ENCODE data around the gene BICC1. TPM values are rescaled to one million over a fixed set of nuclear protein-coding genes. Genes with fewer than 3 reads are reported as not detected.

The BICC1 gene
- total and polyA plus RNA-seq, 2 experiments from 2014 or later, result 5.8 to 20.4 TPM

- H2AFZ ChIP-seq, result no peak overlapping the region
- no peak for DNase-seq (ENCODE audit: low spot score)
- no peaks in the 10 kb centered on the region for H4K20me1 ChIP-seq (ENCODE audit: insufficient read depth, poor library complexity, severe bottlenecking)
- no peak overlapping the region for H3K4me2 ChIP-seq
- no peak overlapping the region for H3K27ac ChIP-seq
- H3K79me2 ChIP-seq, result no peaks in the 10 kb centered on the region
- WGBS (ENCODE audit: low lambda C conversion rate, missing lambda C conversion rate), result 98% methylated on average over 4 of the region's 4 CpGs
- H3K4me1 ChIP-seq (ENCODE audit: insufficient read depth), result no peaks in the 10 kb centered on the region
- no peak overlapping the region for H3K4me3 ChIP-seq
- no peaks in the 10 kb centered on the region for H3K9me3 ChIP-seq (ENCODE audit: low read depth)
- H3K36me3 ChIP-seq (replicated peaks; ENCODE audit: insufficient read depth, low read depth), result no peaks in the 10 kb centered on the region
- H3K27me3 ChIP-seq, result no peaks in the 10 kb centered on the region
- H3K9me2 ChIP-seq (replicated peaks; ENCODE audit: insufficient read depth), result no peaks in the 10 kb centered on the region
- TF ChIP-seq EZH2phosphoT487 (IDR thresholded peaks at IDR 0.05; ENCODE audit: low read depth, severe bottlenecking, unreplicated experiment) (no peak), EZH2 (IDR thresholded peaks at IDR 0.05; ENCODE audit: borderline replicate concordance) (no peak), CTCF (IDR thresholded peaks at IDR 0.05; ENCODE audit: poor library complexity) (no peak)
Measured at GRCh38 chr10:58721601-58722281, 209.1 kb downstream of the BICC1 start.

GRCh38 chr10:58723186-58723585 lies 210.5 kb downstream of the BICC1 start:
- Histone ChIP-seq H3K4me1 (ENCODE audit: insufficient read depth) (no peaks in the 10 kb centered on the region), H3K4me2 (no peak overlapping the region), H3K27ac (no peak overlapping the region), H3K27me3 (no peaks in the 10 kb centered on the region), H4K20me1 (ENCODE audit: insufficient read depth, poor library complexity, severe bottlenecking) (no peaks in the 10 kb centered on the region), H2AFZ (no peak overlapping the region), H3K9me3 (ENCODE audit: low read depth) (no peaks in the 10 kb centered on the region), H3K79me2 (no peaks in the 10 kb centered on the region), H3K36me3 (replicated peaks; ENCODE audit: insufficient read depth, low read depth) (no peaks in the 10 kb centered on the region), H3K9me2 (replicated peaks; ENCODE audit: insufficient read depth) (no peaks in the 10 kb centered on the region), H3K4me3 (no peak overlapping the region)
- no peak for TF ChIP-seq CTCF (IDR thresholded peaks at IDR 0.05; ENCODE audit: poor library complexity)
- no peak for TF ChIP-seq EZH2 (IDR thresholded peaks at IDR 0.05; ENCODE audit: borderline replicate concordance)
- no peak for TF ChIP-seq EZH2phosphoT487 (IDR thresholded peaks at IDR 0.05; ENCODE audit: low read depth, severe bottlenecking, unreplicated experiment)
- 75% methylated on average over 2 of the region's 2 CpGs for WGBS (ENCODE audit: low lambda C conversion rate, missing lambda C conversion rate)
- DNase-seq (ENCODE audit: low spot score), result no peak

- Histone ChIP-seq H3K79me2 (no peaks in the 10 kb centered on the region), H3K9me2 (replicated peaks; ENCODE audit: insufficient read depth) (no peaks in the 10 kb centered on the region), H2AFZ (no peak overlapping the region), H3K4me3 (no peak overlapping the region), H3K4me2 (no peak overlapping the region), H3K27me3 (no peaks in the 10 kb centered on the region), H3K9me3 (ENCODE audit: low read depth) (no peaks in the 10 kb centered on the region), H3K27ac (no peak overlapping the region), H3K4me1 (ENCODE audit: insufficient read depth) (no peaks in the 10 kb centered on the region), H4K20me1 (ENCODE audit: insufficient read depth, poor library complexity, severe bottlenecking) (no peaks in the 10 kb centered on the region), H3K36me3 (replicated peaks; ENCODE audit: insufficient read depth, low read depth) (no peaks in the 10 kb centered on the region)
- no peak for TF ChIP-seq EZH2 (IDR thresholded peaks at IDR 0.05; ENCODE audit: borderline replicate concordance)
- no peak for TF ChIP-seq CTCF (IDR thresholded peaks at IDR 0.05; ENCODE audit: poor library complexity)
- TF ChIP-seq EZH2phosphoT487 (IDR thresholded peaks at IDR 0.05; ENCODE audit: low read depth, severe bottlenecking, unreplicated experiment), result no peak
- no peak for DNase-seq (ENCODE audit: low spot score)
- WGBS (ENCODE audit: low lambda C conversion rate, missing lambda C conversion rate), result 87% methylated on average over 1 of the region's 1 CpG
Measured at GRCh38 chr10:58723966-58724365, 211.3 kb downstream of the BICC1 start.
